AG09309 (cell line): ENCODE data around the gene NT5C1A.

ENCODE experiments used
- DNase-seq: peaks from one replicate; pipeline ENCODE4 v3.0.0-alpha.2; 2010; ENCODE audit warnings: low read depth
- H3K4me3 ChIP-seq: 2 replicates; pipeline ENCODE4 v1.5.1; 2011; ENCODE audit warnings: mild to moderate bottlenecking, low read depth, low read length, moderate library complexity; ENCODE audit not compliant: control insufficient read depth
- CTCF ChIP-seq: IDR thresholded peaks from 2 replicates; pipeline ENCODE4 v1.5.1; 2011; ENCODE audit warnings: mild to moderate bottlenecking, low read depth, low read length, inconsistent platforms; ENCODE audit not compliant: insufficient read depth, control insufficient read depth; ENCODE audit errors: missing control alignments

NT5C1A gene

GRCh38 chr1:39648496-39648895 lies 23.4 kb downstream of the NT5C1A start:
- no peak overlapping the region for H3K4me3 ChIP-seq
- no peak for TF ChIP-seq CTCF
- no peak for DNase-seq

GRCh38 chr1:39647247-39647646 lies 24.7 kb downstream of the NT5C1A start:
- no peak for DNase-seq
- no peak overlapping the region for H3K4me3 ChIP-seq
- no peak for TF ChIP-seq CTCF

GRCh38 chr1:39646232-39647081 lies 25.4 kb downstream of the NT5C1A start:
- H3K4me3 ChIP-seq, result no peak overlapping the region
- no peak for TF ChIP-seq CTCF
- no peak for DNase-seq

- no peak for TF ChIP-seq CTCF
- H3K4me3 ChIP-seq, result no peak overlapping the region
- no peak for DNase-seq
Observed at GRCh38 chr1:39645411-39646043, 26.4 kb downstream of the NT5C1A start.

- no peak overlapping the region for H3K4me3 ChIP-seq
- no peak for DNase-seq
- TF ChIP-seq CTCF, result no peak
Observed at GRCh38 chr1:39643705-39644104, 28.2 kb downstream of the NT5C1A start.

- H3K4me3 ChIP-seq, result no peak overlapping the region
- no peak for DNase-seq
- no peak for TF ChIP-seq CTCF
Observed at GRCh38 chr1:39642796-39643195, 29.1 kb downstream of the NT5C1A start.
